H1 (cell line): ENCODE measurements around the gene ARHGAP8. TPM values are rescaled to one million over a fixed set of nuclear protein-coding genes. Genes with fewer than 3 reads are reported as not detected.

Experiments
- CTCF ChIA-PET: fragments of 300-600 bp; sonication (Branson Sonifier 250); formaldehyde crosslinking; loops from one replicate; lab custom pipeline; 2021; ENCODE audit not compliant: partially characterized antibody; lab: Charles Lee
- POLR2A ChIA-PET: fragments of 300-600 bp; sonication (Branson Sonifier 250); formaldehyde crosslinking; loops from one replicate; lab custom pipeline; 2021; ENCODE audit warnings: inconsistent platforms; ENCODE audit not compliant: partially characterized antibody; lab: Charles Lee
- DNase-seq, 2 experiments: peaks; one replicate each; pipeline versions ENCODE4 v3.0.0 to v3.0.0-alpha.2; 2010 to 2022; ENCODE audit warnings: low spot score in 2 of 2, low read depth in 1 of 2, mixed read lengths in 1 of 2
- FAIRE-seq: peaks from 2 replicates; lab custom pipeline; 2011; peaks lifted over from hg19 to GRCh38; lab: Jason Lieb, UNC
- H2AFZ ChIP-seq: 2 replicates; pipeline ENCODE4 v1.8.1; 2012; ENCODE audit warnings: low read length, inconsistent platforms
- H2AK5ac ChIP-seq: 2 replicates; pipeline ENCODE4 v1.6.1; 2013; ENCODE audit warnings: low read depth, low read length
- H2BK120ac ChIP-seq: replicated peaks from 2 replicates; pipeline ENCODE3; 2013; ENCODE audit warnings: low read depth, low read length, inconsistent platforms
- H2BK12ac ChIP-seq: 2 replicates; pipeline ENCODE4 v1.6.1; 2013; ENCODE audit warnings: low read depth, low read length
- H2BK15ac ChIP-seq: 2 replicates; pipeline ENCODE4 v1.6.1; 2013; ENCODE audit warnings: low read length
- H2BK20ac ChIP-seq: 2 replicates; pipeline ENCODE4 v1.6.1; 2013; ENCODE audit warnings: low read length
- H2BK5ac ChIP-seq: 2 replicates; pipeline ENCODE4 v1.6.1; 2013; ENCODE audit warnings: low read depth, low read length
- H3K14ac ChIP-seq: 2 replicates; pipeline ENCODE4 v1.6.1; 2013; ENCODE audit warnings: inconsistent platforms; ENCODE audit not compliant: insufficient read length
- H3K18ac ChIP-seq: 2 replicates; pipeline ENCODE4 v1.6.1; 2013; ENCODE audit warnings: low read length; ENCODE audit errors: extremely low read depth
- H3K23ac ChIP-seq: 2 replicates; pipeline ENCODE4 v1.6.1; 2013; ENCODE audit warnings: inconsistent platforms; ENCODE audit not compliant: insufficient read length
- H3K23me2 ChIP-seq: 2 replicates; pipeline ENCODE4 v1.6.1; 2013; ENCODE audit warnings: low read depth, low read length
- H3K27ac ChIP-seq: 2 replicates; pipeline ENCODE4 v1.6.1; 2011; ENCODE audit warnings: low read depth, low read length, inconsistent platforms
- H3K27me3 ChIP-seq, 4 experiments: replicated peaks in 1 of 4; 1 replicate in 1 of 4; 2 replicates in 3 of 4; pipeline versions ENCODE4 v1.6.1 to v1.8.1; 2011 to 2013; ENCODE audit warnings: low read length in 3 of 4, mild to moderate bottlenecking in 3 of 4, inconsistent platforms in 2 of 4, mixed read lengths in 2 of 4, moderate library complexity in 1 of 4; ENCODE audit not compliant: control insufficient read depth in 3 of 4, insufficient read depth in 3 of 4; ENCODE audit errors: extremely low read depth in 1 of 4
- H3K36me3 ChIP-seq, 4 experiments: 2 replicates each; pipeline versions ENCODE4 v1.6.1 to v1.8.1; 2011 to 2013; ENCODE audit warnings: mild to moderate bottlenecking in 4 of 4, low read length in 3 of 4, moderate library complexity in 2 of 4, control low read depth in 1 of 4, inconsistent platforms in 1 of 4; ENCODE audit not compliant: insufficient read depth in 4 of 4, control insufficient read depth in 2 of 4
- H3K4ac ChIP-seq: replicated peaks from 2 replicates; pipeline ENCODE3; 2013; ENCODE audit warnings: low read length, low read depth, mixed read lengths, inconsistent platforms; ENCODE audit not compliant: insufficient read length
- H3K4me1 ChIP-seq, 4 experiments: replicated peaks in 1 of 4; 1 replicate in 1 of 4; 2 replicates in 3 of 4; pipeline versions ENCODE4 v1.6.1 to v1.8.1; 2011 to 2013; ENCODE audit warnings: low read length in 3 of 4, inconsistent platforms in 2 of 4, mixed read lengths in 1 of 4; ENCODE audit not compliant: insufficient read depth in 4 of 4, control insufficient read depth in 3 of 4
- H3K4me2 ChIP-seq, 2 experiments: 2 replicates each; pipeline versions ENCODE4 v1.6.1 to v1.8.1; 2011 to 2013; ENCODE audit warnings: low read depth in 2 of 2, low read length in 2 of 2, control low read depth in 1 of 2, inconsistent platforms in 1 of 2, mild to moderate bottlenecking in 1 of 2; ENCODE audit not compliant: insufficient read depth in 1 of 2
- H3K4me3 ChIP-seq, 4 experiments: fragments of 200-600, 300-600 bp in 1 of 4; sonication (generic), shearing (Covaris generic), sonication (Bioruptor Twin) in 1 of 4; 2 replicates each; pipeline versions ENCODE4 v1.5.1 to v1.8.1; 2011 to 2016; ENCODE audit warnings: low read length in 4 of 4, low read depth in 3 of 4, control low read depth in 2 of 4, inconsistent platforms in 2 of 4, mild to moderate bottlenecking in 2 of 4, mixed read lengths in 1 of 4, moderate library complexity in 1 of 4; ENCODE audit not compliant: insufficient read depth in 2 of 4; ENCODE audit errors: extremely low read depth in 1 of 4
- H3K56ac ChIP-seq: replicated peaks from 2 replicates; pipeline ENCODE3; 2013; ENCODE audit warnings: low read depth, mild to moderate bottlenecking, mixed read lengths, low read length, inconsistent platforms; ENCODE audit not compliant: insufficient read length
- H3K79me1 ChIP-seq: 2 replicates; pipeline ENCODE4 v1.6.1; 2013; ENCODE audit warnings: low read depth, low read length, control low read depth
- H3K79me2 ChIP-seq, 2 experiments: 2 replicates each; pipeline versions ENCODE4 v1.6.1 to v1.8.1; 2012 to 2013; ENCODE audit warnings: low read length in 2 of 2, mild to moderate bottlenecking in 2 of 2, inconsistent platforms in 1 of 2; ENCODE audit not compliant: insufficient read depth in 2 of 2, control insufficient read depth in 1 of 2
- H3K9ac ChIP-seq, 4 experiments: replicated peaks in 1 of 4; 1 replicate in 1 of 4; 2 replicates in 3 of 4; pipeline versions ENCODE4 v1.6.1 to v1.8.1; 2011 to 2013; ENCODE audit warnings: low read depth in 3 of 4, low read length in 3 of 4, control low read depth in 2 of 4, mild to moderate bottlenecking in 2 of 4, moderate library complexity in 2 of 4, inconsistent platforms in 1 of 4; ENCODE audit errors: extremely low read depth in 1 of 4
- H3K9me3 ChIP-seq, 2 experiments: 2 replicates each; pipeline versions ENCODE4 v1.6.1 to v1.8.1; 2012 to 2013; ENCODE audit warnings: mild to moderate bottlenecking in 2 of 2, moderate library complexity in 2 of 2, control low read depth in 1 of 2, inconsistent platforms in 1 of 2, low read depth in 1 of 2, low read length in 1 of 2, mixed read lengths in 1 of 2; ENCODE audit not compliant: insufficient read depth in 2 of 2
- H4K20me1 ChIP-seq, 2 experiments: replicated peaks in 1 of 2; 2 replicates each; pipeline versions ENCODE3 to v1.8.1; 2011 to 2013; ENCODE audit warnings: inconsistent platforms in 2 of 2, low read length in 2 of 2, mild to moderate bottlenecking in 1 of 2; ENCODE audit not compliant: insufficient read depth in 2 of 2, control insufficient read depth in 1 of 2
- H4K5ac ChIP-seq: 2 replicates; pipeline ENCODE4 v1.6.1; 2013; ENCODE audit warnings: low read length, low read depth, mixed read lengths, inconsistent platforms; ENCODE audit not compliant: insufficient read length
- H4K8ac ChIP-seq: 2 replicates; pipeline ENCODE4 v1.8.0; 2013; ENCODE audit warnings: mild to moderate bottlenecking, moderate library complexity, low read length, inconsistent platforms; ENCODE audit not compliant: insufficient read depth; ENCODE audit errors: extremely low read depth
- H4K91ac ChIP-seq: replicated peaks from 2 replicates; pipeline ENCODE3; 2013; ENCODE audit warnings: low read length, mixed read lengths, inconsistent platforms; ENCODE audit not compliant: insufficient read length
- BRCA1 ChIP-seq: IDR thresholded peaks from 2 replicates; pipeline ENCODE4 v1.6.1; 2012; ENCODE audit warnings: low read depth, low read length, improper control_type of control experiment
- MAFK ChIP-seq: IDR thresholded peaks from 2 replicates; pipeline ENCODE4 v1.6.1; 2012; ENCODE audit warnings: low read depth, mild to moderate bottlenecking, improper control_type of control experiment, low read length
- SAP30 ChIP-seq: fragments of 300-600 bp; sonication (generic); IDR thresholded peaks from 2 replicates; pipeline ENCODE4 v1.7.1; 2012; ENCODE audit warnings: low read length, moderate library complexity, mild to moderate bottlenecking, inconsistent platforms; ENCODE audit not compliant: insufficient read depth, insufficient replicate concordance
- SRF ChIP-seq: IDR thresholded peaks from 2 replicates; pipeline ENCODE4 v1.6.1; 2011; ENCODE audit warnings: mild to moderate bottlenecking, low read depth, low read length, moderate library complexity
- SUZ12 ChIP-seq: fragments of 200-600 bp; sonication (generic); IDR thresholded peaks from 2 replicates; pipeline ENCODE4 v1.6.1; 2012; ENCODE audit warnings: mild to moderate bottlenecking, inconsistent platforms, low read length, moderate library complexity, mixed read lengths
- TBP ChIP-seq: IDR thresholded peaks from 2 replicates; pipeline ENCODE4 v1.6.1; 2011; ENCODE audit warnings: low read depth, low read length, improper control_type of control experiment
- WGBS, 2 experiments: shearing (Covaris generic) in 1 of 2; methylation state at CpG; one replicate each; pipeline versions ENCODE4 v1.1.6 to v1.1.7; 2013 to 2015; ENCODE audit warnings: low lambda C conversion rate in 2 of 2, mixed read lengths in 2 of 2, inconsistent platforms in 1 of 2, low coverage in 1 of 2, missing lambda C conversion rate in 1 of 2; ENCODE audit not compliant: insufficient replicate concordance in 2 of 2, insufficient coverage in 1 of 2, insufficient read length in 1 of 2; ENCODE audit errors: extremely low coverage in 1 of 2, missing lambda C conversion rate in 1 of 2; 5-methylcytosine and 5-hydroxymethylcytosine counted together
- polyA plus RNA-seq, 7 experiments: library from polyadenylated mRNA; depleted of rRNA in 3 of 7; stranded (reverse) in 5 of 7; unstranded in 2 of 7; fragments of >200 nt in 5 of 7; fragments of 200-250 nt in 2 of 7; gene quantifications; 1 replicate in 5 of 7; 2 replicates in 1 of 7; 4 replicates in 1 of 7; pipeline versions ENCODE4 v1.2.1 to v1.2.3, GENCODE V29; 2011 to 2013; ENCODE audit warnings: missing spikeins in 2 of 7, mixed read lengths in 2 of 7
- total RNA-seq: library from RNA; stranded (reverse); fragmentation: NEBNext Ultra II Directional; extraction: Animal tissue kit (Norgen Biotek cat#: 25700); gene quantifications from 2 replicates; pipeline ENCODE4 v1.2.1, GENCODE V29; 2021
- TF ChIP-seq, protein P1 (sequence below), 3 experiments: IDR thresholded peaks; 1 replicate in 2 of 3; 2 replicates in 1 of 3; pipeline versions ENCODE4 v1.5.1 to v1.6.1; 2011; ENCODE audit warnings: low read length in 3 of 3, mild to moderate bottlenecking in 3 of 3, inconsistent platforms in 2 of 3, low read depth in 1 of 3, moderate library complexity in 1 of 3; ENCODE audit not compliant: insufficient read depth in 1 of 3; ENCODE audit errors: control extremely low read depth in 1 of 3
- TF ChIP-seq, protein P2 (sequence below): IDR thresholded peaks from 2 replicates; pipeline ENCODE4 v1.6.1; 2011; ENCODE audit warnings: low read length, improper control_type of control experiment

The ARHGAP8 gene
- total and polyA plus RNA-seq, 2 of the 8 experiments (the other 6 are each of a cell fraction or from before 2014, with no cell fraction given), result 35.6 to 47.7 TPM

DNA sequence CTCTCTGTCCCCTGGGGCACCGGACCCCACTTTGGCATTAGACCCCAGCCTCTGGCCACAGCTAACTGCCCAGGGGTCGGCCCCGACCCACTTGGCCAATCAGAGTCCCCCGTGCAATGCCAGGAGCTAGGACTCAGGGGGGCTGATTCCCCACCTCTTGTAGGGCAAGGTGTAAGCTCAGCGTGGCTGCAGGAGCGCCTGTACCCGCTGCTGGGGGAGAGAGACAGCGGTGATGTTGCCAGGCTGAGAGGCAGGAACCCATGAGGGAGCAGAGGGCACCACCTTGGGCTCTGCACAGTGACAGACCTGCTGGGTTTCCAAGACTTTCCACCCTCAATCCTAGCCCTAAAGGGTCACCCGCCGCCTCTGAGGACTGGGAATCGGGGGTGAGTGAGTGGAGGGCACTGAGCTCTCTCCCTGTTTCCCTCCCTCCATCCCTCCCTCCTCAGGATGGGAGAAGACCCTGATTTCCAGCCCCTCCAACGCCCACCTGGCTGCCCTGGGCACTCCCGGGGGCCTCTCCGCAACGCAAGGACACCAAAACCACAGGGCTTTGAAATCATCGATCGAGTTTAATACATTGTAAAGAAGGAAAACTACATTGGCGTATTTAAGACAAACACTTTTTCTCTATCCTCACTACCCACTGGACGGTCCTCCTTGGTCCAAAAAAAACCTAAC, 128.4 kb downstream of the ARHGAP8 start:
- Histone ChIP-seq H2BK5ac (no peak overlapping the region), H3K4ac (no peak overlapping the region), H3K56ac (no peak overlapping the region), H3K79me2 (no peaks in the 10 kb centered on the region), H2BK15ac (no peak overlapping the region), H4K20me1 (peaks cover 0 to 6% of the 10 kb centered on the region in 2 experiments), H3K4me1 (no peaks in the 10 kb centered on the region), H2AFZ (no peak overlapping the region), H2BK20ac (no peak overlapping the region), H2AK5ac (no peak overlapping the region), H3K14ac (no peak overlapping the region), H3K4me2 (no peak overlapping the region), H4K91ac (no peak overlapping the region), H3K9me3 (peaks cover 0 to 8% of the 10 kb centered on the region in 2 experiments; a peak in 2 of 4 replicates), H3K23ac (no peak overlapping the region), H3K18ac (no peak overlapping the region), H2BK120ac (no peak overlapping the region), H3K9ac (no peak overlapping the region), H3K27me3 (no peaks in the 10 kb centered on the region; a peak in 1 of 7 replicates), H3K4me3 (no peak overlapping the region), H3K23me2 (peaks cover 8% of the 10 kb centered on the region; the same call in 1 of the 2 replicates), H3K36me3 (peaks cover 5 to 34% (median 14%) of the 10 kb centered on the region in 4 experiments; a peak in 7 of 8 replicates), H4K8ac (no peak overlapping the region; the same call in 1 of the 2 replicates), H3K79me1 (no peaks in the 10 kb centered on the region), H3K27ac (no peak overlapping the region), H4K5ac (no peak overlapping the region), H2BK12ac (no peak overlapping the region)
- no peak for FAIRE-seq
- DNase-seq, result no peak
- ChIA-PET CTCF (interaction anchor here (0.7 to 2.1 kb wide), 7 partner anchors 10 to 81 kb away, joined by 3 to 5 read pairs (median 3); no protein-coding TSS in a partner anchor), POLR2A (no interaction called here)
- WGBS, 2 experiments, result 93% methylated on average over 19 of the region's 19 CpGs; no CpG with 5 or more reads in 1 of the 2 experiments
- TF ChIP-seq SRF, result no peak
- no peak for TF ChIP-seq SUZ12
- TF ChIP-seq MAFK, result no peak
- TF ChIP-seq, protein P1, sequence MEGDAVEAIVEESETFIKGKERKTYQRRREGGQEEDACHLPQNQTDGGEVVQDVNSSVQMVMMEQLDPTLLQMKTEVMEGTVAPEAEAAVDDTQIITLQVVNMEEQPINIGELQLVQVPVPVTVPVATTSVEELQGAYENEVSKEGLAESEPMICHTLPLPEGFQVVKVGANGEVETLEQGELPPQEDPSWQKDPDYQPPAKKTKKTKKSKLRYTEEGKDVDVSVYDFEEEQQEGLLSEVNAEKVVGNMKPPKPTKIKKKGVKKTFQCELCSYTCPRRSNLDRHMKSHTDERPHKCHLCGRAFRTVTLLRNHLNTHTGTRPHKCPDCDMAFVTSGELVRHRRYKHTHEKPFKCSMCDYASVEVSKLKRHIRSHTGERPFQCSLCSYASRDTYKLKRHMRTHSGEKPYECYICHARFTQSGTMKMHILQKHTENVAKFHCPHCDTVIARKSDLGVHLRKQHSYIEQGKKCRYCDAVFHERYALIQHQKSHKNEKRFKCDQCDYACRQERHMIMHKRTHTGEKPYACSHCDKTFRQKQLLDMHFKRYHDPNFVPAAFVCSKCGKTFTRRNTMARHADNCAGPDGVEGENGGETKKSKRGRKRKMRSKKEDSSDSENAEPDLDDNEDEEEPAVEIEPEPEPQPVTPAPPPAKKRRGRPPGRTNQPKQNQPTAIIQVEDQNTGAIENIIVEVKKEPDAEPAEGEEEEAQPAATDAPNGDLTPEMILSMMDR (IDR thresholded peaks at IDR 0.05; ENCODE audit: control extremely low read depth in 1 of 3, insufficient read depth in 1 of 3, low read depth in 1 of 3, low read length in 3 of 3), result no peak
- TF ChIP-seq TBP, result no peak
- no peak for TF ChIP-seq BRCA1
- TF ChIP-seq, protein P2, sequence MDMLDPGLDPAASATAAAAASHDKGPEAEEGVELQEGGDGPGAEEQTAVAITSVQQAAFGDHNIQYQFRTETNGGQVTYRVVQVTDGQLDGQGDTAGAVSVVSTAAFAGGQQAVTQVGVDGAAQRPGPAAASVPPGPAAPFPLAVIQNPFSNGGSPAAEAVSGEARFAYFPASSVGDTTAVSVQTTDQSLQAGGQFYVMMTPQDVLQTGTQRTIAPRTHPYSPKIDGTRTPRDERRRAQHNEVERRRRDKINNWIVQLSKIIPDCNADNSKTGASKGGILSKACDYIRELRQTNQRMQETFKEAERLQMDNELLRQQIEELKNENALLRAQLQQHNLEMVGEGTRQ, result no peak
- TF ChIP-seq SAP30, result no peak
